HG03159 (cell line): Measurements from ENCODE around the gene KCTD2.
"Not testable (repeated sequence)": the region's sequence is repeated elsewhere in the genome, so short reads cannot be mapped to it uniquely, and the experiment has no call there.

ENCODE experiments used
- ATAC-seq: cut with Tn5 transposase; IDR thresholded peaks from one replicate; pipeline ENCODE4 v1.9.1; 2021; ENCODE audit warnings: mild to moderate bottlenecking, moderate library complexity; ENCODE audit not compliant: unreplicated experiment

Gene KCTD2

DNA sequence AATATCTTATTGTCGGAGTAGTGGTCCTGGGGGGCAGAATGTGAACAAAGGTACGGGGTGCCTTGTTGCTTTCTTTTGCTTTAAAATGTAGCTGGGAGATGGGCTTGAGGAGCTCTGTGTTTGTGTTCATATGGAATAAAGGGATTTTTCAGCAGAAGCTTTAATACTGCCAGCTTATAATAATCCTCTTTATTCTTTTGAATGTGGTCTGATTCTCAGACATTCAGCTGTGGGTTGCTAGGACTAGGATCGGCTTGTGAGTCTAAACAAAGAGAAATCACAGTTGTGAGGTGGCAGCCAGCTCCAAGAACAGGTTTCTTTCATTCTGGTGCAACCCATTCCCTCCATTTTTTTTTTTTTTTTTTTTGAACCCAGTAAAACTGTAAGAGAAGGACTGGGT lies 27.3 kb upstream of the KCTD2 start:
- no peak for ATAC-seq

DNA sequence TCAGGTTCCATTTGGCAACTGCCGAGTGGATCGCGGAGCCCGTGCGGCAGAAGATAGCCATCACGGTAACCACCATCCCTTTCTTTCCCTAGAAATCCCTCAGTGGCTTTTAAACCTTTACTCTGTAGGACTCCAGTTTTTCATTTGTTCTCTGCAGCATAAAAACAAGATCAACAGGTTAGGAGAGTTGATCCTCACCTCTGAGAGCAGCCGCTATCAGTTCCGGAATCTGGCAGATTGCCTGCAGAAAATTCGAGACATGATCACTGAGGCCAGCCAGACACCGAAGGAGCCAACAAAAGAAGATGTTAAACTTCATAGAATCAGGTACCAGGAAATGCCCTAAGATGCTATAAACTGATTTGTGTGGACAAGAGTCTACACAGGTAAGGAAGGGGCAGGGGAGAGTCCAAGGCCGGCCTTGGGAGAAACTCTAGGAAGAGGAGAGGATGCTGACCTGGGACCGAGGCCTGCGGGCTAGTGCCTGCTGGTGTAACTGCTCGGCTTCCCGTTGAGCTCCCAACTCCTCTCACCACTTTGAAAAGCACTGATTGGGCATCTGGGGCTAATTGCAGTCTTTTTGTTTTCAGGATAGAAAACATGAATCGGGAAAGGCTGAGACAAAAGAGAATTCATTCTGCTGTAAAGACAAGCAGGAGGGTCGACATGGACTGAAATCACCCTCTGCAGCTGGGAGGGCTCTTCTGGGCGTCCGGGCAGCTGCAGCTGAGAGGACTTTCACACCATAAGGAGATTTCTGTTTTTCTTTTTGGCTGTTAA lies 26.5 kb upstream of the KCTD2 start:
- ATAC-seq, result no peak

GRCh38 chr17:75024686-75025397 lies 22.2 kb upstream of the KCTD2 start:
- no peak for ATAC-seq

DNA sequence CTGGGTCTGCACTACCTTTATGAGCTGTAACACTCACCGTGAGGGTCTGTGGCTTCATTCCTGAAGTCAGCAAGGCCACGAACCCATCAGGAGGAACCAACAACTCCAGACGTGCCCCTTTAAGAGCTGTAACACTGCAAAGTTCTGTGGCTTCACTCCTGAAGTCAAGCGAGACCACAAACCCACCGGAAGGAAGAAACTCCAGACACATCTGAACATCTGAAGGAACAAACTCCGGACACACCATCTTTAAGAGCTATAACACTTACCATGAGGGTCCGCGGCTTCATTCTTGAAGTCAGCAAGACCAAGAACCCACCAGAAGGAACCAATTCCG lies 21.7 kb upstream of the KCTD2 start:
- ATAC-seq, result not testable (repeated sequence)

GRCh38 chr17:75026650-75027049 lies 20.4 kb upstream of the KCTD2 start:
- not testable (repeated sequence) for ATAC-seq

GRCh38 chr17:75030161-75030560 lies 16.9 kb upstream of the KCTD2 start:
- ATAC-seq, result no peak

- no peak for ATAC-seq
Measured at GRCh38 chr17:75031972-75032719, 14.9 kb upstream of the KCTD2 start.

- no peak for ATAC-seq
Measured at GRCh38 chr17:75032720-75033280, 14.2 kb upstream of the KCTD2 start.

GRCh38 chr17:75033346-75034235 lies 13.4 kb upstream of the KCTD2 start:
- ATAC-seq, result peak; percentile 39

- ATAC-seq, result peak; percentile 53
Measured at GRCh38 chr17:75034236-75034908, 12.7 kb upstream of the KCTD2 start.

DNA sequence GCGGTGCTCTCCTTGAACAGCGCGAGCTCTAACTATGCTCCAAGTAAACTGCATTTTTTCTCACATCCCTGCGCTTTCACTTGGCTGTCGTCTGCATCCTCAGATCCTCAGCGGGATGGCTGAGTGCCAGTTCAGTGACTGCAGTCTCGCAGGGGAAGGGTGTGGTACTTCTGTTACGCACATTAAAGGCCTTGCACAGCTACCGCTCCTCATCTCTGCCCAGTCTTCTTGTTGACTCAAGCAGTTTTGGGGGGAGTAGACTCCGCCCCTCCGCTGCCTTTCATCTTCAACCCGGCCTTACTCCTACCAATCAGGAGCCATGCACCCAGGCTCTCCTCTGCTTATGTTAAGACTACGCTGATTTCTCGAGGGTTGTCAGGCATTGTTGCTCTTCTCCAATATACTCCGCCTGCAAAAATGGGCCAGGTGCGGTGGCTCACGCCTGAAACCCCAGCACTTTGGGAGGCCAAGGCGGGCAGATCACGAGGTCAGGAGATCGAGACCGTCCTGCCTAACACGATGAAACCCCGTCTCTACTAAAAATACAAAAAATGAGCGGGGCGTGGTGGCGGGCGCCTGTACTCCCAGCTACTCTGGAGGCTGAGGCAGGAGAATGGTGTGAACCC lies 10.3 kb upstream of the KCTD2 start:
- ATAC-seq, result no peak

DNA sequence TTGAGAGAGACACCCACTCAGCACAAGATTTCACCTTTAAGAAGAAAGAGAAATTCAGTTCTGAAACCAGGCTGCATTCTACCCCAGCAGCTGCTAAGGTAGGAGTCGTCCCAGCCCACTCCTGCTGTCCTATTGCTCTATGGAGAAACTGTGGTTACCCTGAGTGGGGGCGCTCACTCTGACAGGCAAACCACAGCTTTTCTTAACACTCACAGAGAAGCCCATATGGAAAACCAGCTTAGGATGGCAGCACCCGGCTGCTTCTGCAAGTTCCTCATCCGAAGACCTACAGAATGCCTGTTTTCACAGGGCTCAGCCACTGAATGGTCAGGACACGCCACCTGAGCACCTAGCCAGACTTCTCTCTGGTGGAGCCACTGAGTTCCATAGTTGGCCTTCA lies 7.8 kb upstream of the KCTD2 start:
- ATAC-seq, result no peak

GRCh38 chr17:75041656-75042280 lies 5.3 kb upstream of the KCTD2 start:
- no peak for ATAC-seq

GRCh38 chr17:75043789-75044188 lies 3.2 kb upstream of the KCTD2 start:
- not testable (repeated sequence) for ATAC-seq

- no peak for ATAC-seq
Measured at GRCh38 chr17:75044716-75045115, 2.3 kb upstream of the KCTD2 start.

GRCh38 chr17:75045946-75046406 lies 1.0 kb upstream of the KCTD2 start:
- ATAC-seq, result not testable (repeated sequence)

- ATAC-seq, result peak; percentile 3
Measured at GRCh38 chr17:75047398-75048098, 523 bp downstream of the KCTD2 start.

DNA sequence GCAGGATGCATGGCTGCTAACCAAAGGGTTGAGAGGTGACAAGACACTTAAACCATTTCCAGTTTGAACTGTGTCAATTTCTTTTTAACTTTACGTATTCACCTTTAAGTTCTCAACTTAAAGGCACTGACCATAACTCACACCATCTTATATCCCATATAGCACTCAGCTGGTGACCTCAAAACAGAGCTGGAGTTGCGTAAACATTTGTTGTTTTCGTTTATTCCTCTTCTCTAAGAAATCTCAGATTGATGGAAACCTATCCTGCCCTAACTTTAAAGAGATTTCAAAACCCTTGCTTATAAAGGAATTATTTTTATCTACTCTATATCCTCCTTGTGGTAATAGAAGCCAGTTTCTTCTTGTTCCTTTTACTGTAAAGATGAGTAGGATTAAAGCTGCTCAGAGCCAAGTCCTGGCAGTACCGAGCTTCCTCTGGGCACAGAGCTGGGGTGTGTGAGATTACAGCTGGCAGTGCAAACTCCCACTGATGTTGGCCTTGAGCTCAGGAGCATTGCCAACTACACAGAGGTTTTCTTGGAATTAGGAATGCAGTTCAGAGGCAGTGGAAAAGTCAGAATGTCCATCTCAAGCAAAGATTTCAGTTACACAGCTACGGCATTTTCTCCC lies 1.3 kb downstream of the KCTD2 start:
- no peak for ATAC-seq
